ENCODE results near the gene ACTR10.

ACTR10 gene

GRCh38 chr14:58200846-58201245, 897 bp downstream of the ACTR10 start:
- H3K9ac ChIP-seq = peak overlapping the region; percentile 43; the same call in 1 of the 2 replicates
- no peaks in the 10 kb centered on the region for H3K27me3 ChIP-seq (ENCODE audit: insufficient read depth, low read depth)
- H3K79me2 ChIP-seq (ENCODE audit: insufficient read depth, low read depth) = peaks cover 18% of the 10 kb centered on the region; the same call in 1 of the 2 replicates
- H2AFZ ChIP-seq (ENCODE audit: low read depth) = peak overlapping the region; percentile 50; the same call in 1 of the 2 replicates
- H3K27ac ChIP-seq = peak overlapping the region; percentile 50; the same call in 1 of the 2 replicates
- H4K20me1 ChIP-seq (ENCODE audit: insufficient read depth) = no peaks in the 10 kb centered on the region
- peaks cover 7% of the 10 kb centered on the region for H3K4me1 ChIP-seq (ENCODE audit: low read depth, poor library complexity, severe bottlenecking)
- no peak for TF ChIP-seq CTCF (conservative IDR thresholded peaks at IDR 0.05; ENCODE audit: low read depth, low read length)
- no peak overlapping the region for H3K4me3 ChIP-seq (IDR thresholded peaks at IDR 0.05; ENCODE audit: insufficient read depth, low read depth, low read length)
- peak overlapping the region; percentile 92 for H3K4me2 ChIP-seq
- no peaks in the 10 kb centered on the region for H3K36me3 ChIP-seq (ENCODE audit: insufficient read depth)

- H3K4me1 ChIP-seq (ENCODE audit: low read depth, poor library complexity, severe bottlenecking) = no peaks in the 10 kb centered on the region
- no peak overlapping the region for H3K4me2 ChIP-seq
- TF ChIP-seq CTCF (conservative IDR thresholded peaks at IDR 0.05; ENCODE audit: low read depth, low read length) = no peak
- H3K9ac ChIP-seq = no peak overlapping the region
- no peaks in the 10 kb centered on the region for H3K36me3 ChIP-seq (ENCODE audit: insufficient read depth)
- no peaks in the 10 kb centered on the region for H4K20me1 ChIP-seq (ENCODE audit: insufficient read depth)
- no peak overlapping the region for H2AFZ ChIP-seq (ENCODE audit: low read depth)
- no peak overlapping the region for H3K4me3 ChIP-seq (IDR thresholded peaks at IDR 0.05; ENCODE audit: insufficient read depth, low read depth, low read length)
- H3K79me2 ChIP-seq (ENCODE audit: insufficient read depth, low read depth) = no peaks in the 10 kb centered on the region
- H3K27ac ChIP-seq = no peak overlapping the region
- no peaks in the 10 kb centered on the region for H3K27me3 ChIP-seq (ENCODE audit: insufficient read depth, low read depth)
These were observed 13.2 kb downstream of the ACTR10 start for GRCh38 chr14:58213176-58213575.

GRCh38 chr14:58215191-58215914, 15.4 kb downstream of the ACTR10 start:
- no peaks in the 10 kb centered on the region for H4K20me1 ChIP-seq (ENCODE audit: insufficient read depth)
- no peak overlapping the region for H2AFZ ChIP-seq (ENCODE audit: low read depth)
- H3K27ac ChIP-seq = no peak overlapping the region
- H3K4me2 ChIP-seq = no peak overlapping the region
- no peaks in the 10 kb centered on the region for H3K79me2 ChIP-seq (ENCODE audit: insufficient read depth, low read depth)
- H3K4me1 ChIP-seq (ENCODE audit: low read depth, poor library complexity, severe bottlenecking) = no peaks in the 10 kb centered on the region
- no peak overlapping the region for H3K4me3 ChIP-seq (IDR thresholded peaks at IDR 0.05; ENCODE audit: insufficient read depth, low read depth, low read length)
- TF ChIP-seq CTCF (conservative IDR thresholded peaks at IDR 0.05; ENCODE audit: low read depth, low read length) = no peak
- H3K9ac ChIP-seq = no peak overlapping the region
- H3K36me3 ChIP-seq (ENCODE audit: insufficient read depth) = no peaks in the 10 kb centered on the region
- no peaks in the 10 kb centered on the region for H3K27me3 ChIP-seq (ENCODE audit: insufficient read depth, low read depth)

- no peaks in the 10 kb centered on the region for H3K36me3 ChIP-seq (ENCODE audit: insufficient read depth)
- no peak overlapping the region for H3K4me3 ChIP-seq (IDR thresholded peaks at IDR 0.05; ENCODE audit: insufficient read depth, low read depth, low read length)
- no peak for TF ChIP-seq CTCF (conservative IDR thresholded peaks at IDR 0.05; ENCODE audit: low read depth, low read length)
These were observed 16.6 kb downstream of the ACTR10 start for GRCh38 chr14:58216544-58216943.

More at GRCh38 chr14:58216544-58216943, 16.6 kb downstream of the ACTR10 start:
- no peaks in the 10 kb centered on the region for H4K20me1 ChIP-seq (ENCODE audit: insufficient read depth)
- no peak overlapping the region for H2AFZ ChIP-seq (ENCODE audit: low read depth)
- no peaks in the 10 kb centered on the region for H3K27me3 ChIP-seq (ENCODE audit: insufficient read depth, low read depth)
- H3K4me2 ChIP-seq = no peak overlapping the region
- no peak overlapping the region for H3K27ac ChIP-seq
- H3K4me1 ChIP-seq (ENCODE audit: low read depth, poor library complexity, severe bottlenecking) = no peaks in the 10 kb centered on the region
- H3K9ac ChIP-seq = no peak overlapping the region
- no peaks in the 10 kb centered on the region for H3K79me2 ChIP-seq (ENCODE audit: insufficient read depth, low read depth)
